HG03108 (cell line): ENCODE data around the gene SIRT4.
"Not testable (repeated sequence)": the region's sequence is repeated elsewhere in the genome, so short reads cannot be mapped to it uniquely, and the experiment has no call there.

Source experiments
- ATAC-seq: cut with Tn5 transposase; IDR thresholded peaks from one replicate; pipeline ENCODE4 v1.9.1; 2021; ENCODE audit warnings: moderate library complexity; ENCODE audit not compliant: unreplicated experiment

Gene SIRT4

GRCh38 chr12:120335447-120335846, 33.3 kb downstream of the SIRT4 start:
- not testable (repeated sequence) for ATAC-seq

GRCh38 chr12:120336392-120336791, 34.3 kb downstream of the SIRT4 start:
- ATAC-seq: not testable (repeated sequence)

- ATAC-seq: no peak
Measured at GRCh38 chr12:120337730-120338129, 35.6 kb downstream of the SIRT4 start.

- ATAC-seq: no peak
Measured at GRCh38 chr12:120339256-120339655, 37.1 kb downstream of the SIRT4 start.

GRCh38 chr12:120342175-120343038, 40.3 kb downstream of the SIRT4 start:
- ATAC-seq: no peak

GRCh38 chr12:120343039-120343537, 41.0 kb downstream of the SIRT4 start:
- ATAC-seq: no peak

- no peak for ATAC-seq
Measured at GRCh38 chr12:120343692-120344091, 41.6 kb downstream of the SIRT4 start.

GRCh38 chr12:120346031-120346430, 43.9 kb downstream of the SIRT4 start:
- ATAC-seq: no peak

GRCh38 chr12:120346681-120347080, 44.6 kb downstream of the SIRT4 start:
- ATAC-seq: no peak

- ATAC-seq: no peak
Measured at GRCh38 chr12:120347766-120348165, 45.6 kb downstream of the SIRT4 start.

GRCh38 chr12:120350576-120351350, 48.6 kb downstream of the SIRT4 start:
- no peak for ATAC-seq

- ATAC-seq: no peak
Measured at GRCh38 chr12:120352117-120352516, 50.0 kb downstream of the SIRT4 start.

GRCh38 chr12:120353136-120353535, 51.0 kb downstream of the SIRT4 start:
- ATAC-seq: no peak

GRCh38 chr12:120353556-120354317, 51.6 kb downstream of the SIRT4 start:
- ATAC-seq: no peak

- ATAC-seq: no peak
Measured at GRCh38 chr12:120356567-120357030, 54.5 kb downstream of the SIRT4 start.

- ATAC-seq: no peak
Measured at GRCh38 chr12:120357104-120357503, 55.0 kb downstream of the SIRT4 start.

- ATAC-seq: no peak
Measured at GRCh38 chr12:120358412-120359100, 56.4 kb downstream of the SIRT4 start.

GRCh38 chr12:120359128-120359527, 57.0 kb downstream of the SIRT4 start:
- ATAC-seq: no peak

GRCh38 chr12:120361506-120362208, 59.5 kb downstream of the SIRT4 start:
- ATAC-seq: no peak
